ENCODE results near the gene WDR31.

WDR31 gene

GRCh38 chr9:113363336-113363735 is 23.3 kb upstream of the WDR31 start:
- no peak overlapping the region for H3K27ac ChIP-seq
- DNase-seq (ENCODE audit: low spot score): no peak
- TF ChIP-seq CTCF (IDR thresholded peaks at IDR 0.05): no peak
- no peak overlapping the region for H3K4me3 ChIP-seq

GRCh38 chr9:113361304-113362018 is 21.4 kb upstream of the WDR31 start:
- Histone ChIP-seq H3K4me3 (no peak overlapping the region), H3K27ac (no peak overlapping the region)
- no peak for TF ChIP-seq CTCF (IDR thresholded peaks at IDR 0.05)
- no peak for DNase-seq (ENCODE audit: low spot score)

GRCh38 chr9:113360242-113360842 is 20.3 kb upstream of the WDR31 start:
- Histone ChIP-seq H3K4me3 (no peak overlapping the region), H3K27ac (no peak overlapping the region)
- no peak for TF ChIP-seq CTCF (IDR thresholded peaks at IDR 0.05)
- no peak for DNase-seq (ENCODE audit: low spot score)

GRCh38 chr9:113359385-113359784 is 19.3 kb upstream of the WDR31 start:
- no peak overlapping the region for H3K27ac ChIP-seq
- no peak for DNase-seq (ENCODE audit: low spot score)
- no peak overlapping the region for H3K4me3 ChIP-seq
- TF ChIP-seq CTCF (IDR thresholded peaks at IDR 0.05): no peak

- Histone ChIP-seq H3K4me3 (no peak overlapping the region), H3K27ac (no peak overlapping the region)
- TF ChIP-seq CTCF (IDR thresholded peaks at IDR 0.05): no peak
- no peak for DNase-seq (ENCODE audit: low spot score)
Observed at GRCh38 chr9:113356686-113357292, 16.7 kb upstream of the WDR31 start.

GRCh38 chr9:113355040-113355596 is 15.0 kb upstream of the WDR31 start:
- no peak overlapping the region for H3K27ac ChIP-seq
- TF ChIP-seq CTCF (IDR thresholded peaks at IDR 0.05): no peak
- no peak for DNase-seq (ENCODE audit: low spot score)

More at GRCh38 chr9:113355040-113355596, 15.0 kb upstream of the WDR31 start:
- H3K4me3 ChIP-seq: no peak overlapping the region
